ENCODE results near the gene STARD6. TPM values are rescaled to one million over a fixed set of nuclear protein-coding genes. Genes with fewer than 3 reads are reported as not detected.
"Not testable (repeated sequence)": the region's sequence is repeated elsewhere in the genome, so short reads cannot be mapped to it uniquely, and the experiment has no call there.

Gene STARD6
- total RNA-seq, 4 donors from 2014 or later = not detected

DNA sequence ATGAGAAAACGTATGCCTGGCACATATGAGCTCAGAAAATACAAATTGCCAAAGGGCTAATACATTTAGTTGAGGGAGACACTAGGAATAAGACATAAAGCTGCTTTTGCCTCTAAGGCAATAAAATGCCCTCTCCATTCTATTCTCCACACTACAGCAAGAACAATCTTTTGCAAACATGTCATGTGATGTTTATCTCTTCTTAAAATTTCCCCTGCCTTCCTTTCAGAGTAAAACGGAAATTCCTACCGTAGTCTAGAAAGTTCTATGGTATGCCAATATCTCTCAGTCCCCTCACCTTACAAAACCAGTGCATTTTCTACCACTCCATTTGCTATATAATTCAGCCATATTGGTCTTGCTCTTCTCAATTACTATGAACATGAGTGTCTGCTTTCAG is 33.2 kb upstream of the STARD6 start:
- Histone ChIP-seq H3K4me1 (no peaks in the 10 kb centered on the region), H3K9me3 (no peaks in the 10 kb centered on the region), H3K36me3 (no peaks in the 10 kb centered on the region), H3K27me3 (no peaks in the 10 kb centered on the region), H3K4me3 (no peak overlapping the region), H3K27ac (no peak overlapping the region)
- TF ChIP-seq EP300 (IDR thresholded peaks at IDR 0.05) (no peak), POLR2AphosphoS5 (IDR thresholded peaks at IDR 0.05) (no peak), POLR2A (IDR thresholded peaks at IDR 0.05) (no peak)
- TF ChIP-seq, protein P1, sequence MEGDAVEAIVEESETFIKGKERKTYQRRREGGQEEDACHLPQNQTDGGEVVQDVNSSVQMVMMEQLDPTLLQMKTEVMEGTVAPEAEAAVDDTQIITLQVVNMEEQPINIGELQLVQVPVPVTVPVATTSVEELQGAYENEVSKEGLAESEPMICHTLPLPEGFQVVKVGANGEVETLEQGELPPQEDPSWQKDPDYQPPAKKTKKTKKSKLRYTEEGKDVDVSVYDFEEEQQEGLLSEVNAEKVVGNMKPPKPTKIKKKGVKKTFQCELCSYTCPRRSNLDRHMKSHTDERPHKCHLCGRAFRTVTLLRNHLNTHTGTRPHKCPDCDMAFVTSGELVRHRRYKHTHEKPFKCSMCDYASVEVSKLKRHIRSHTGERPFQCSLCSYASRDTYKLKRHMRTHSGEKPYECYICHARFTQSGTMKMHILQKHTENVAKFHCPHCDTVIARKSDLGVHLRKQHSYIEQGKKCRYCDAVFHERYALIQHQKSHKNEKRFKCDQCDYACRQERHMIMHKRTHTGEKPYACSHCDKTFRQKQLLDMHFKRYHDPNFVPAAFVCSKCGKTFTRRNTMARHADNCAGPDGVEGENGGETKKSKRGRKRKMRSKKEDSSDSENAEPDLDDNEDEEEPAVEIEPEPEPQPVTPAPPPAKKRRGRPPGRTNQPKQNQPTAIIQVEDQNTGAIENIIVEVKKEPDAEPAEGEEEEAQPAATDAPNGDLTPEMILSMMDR (IDR thresholded peaks at IDR 0.05) = no peak
- DNase-seq (ENCODE audit: low spot score in 2 of 2) = no peak
- WGBS = 65% methylated on average over 3 of the region's 3 CpGs

DNA sequence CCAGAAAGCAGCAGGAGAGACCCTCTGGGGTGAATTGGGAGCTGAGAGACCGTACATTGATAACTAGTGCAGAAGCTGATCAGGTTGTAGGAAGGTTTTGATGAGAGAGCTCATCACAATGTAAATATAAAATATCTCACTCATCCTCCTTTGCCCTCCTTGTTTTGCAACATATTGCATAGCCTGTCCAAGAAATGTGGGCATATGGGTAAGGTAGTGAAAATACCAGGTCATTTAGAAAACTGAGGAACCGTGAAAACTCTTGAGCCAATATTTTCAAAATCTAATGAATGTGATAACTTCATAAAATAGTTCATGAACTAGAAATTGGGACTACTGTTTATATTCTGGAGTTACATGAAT is 31.5 kb upstream of the STARD6 start:
- 42% methylated on average over 2 of the region's 2 CpGs for WGBS
- H3K36me3 ChIP-seq = no peaks in the 10 kb centered on the region
- H3K4me1 ChIP-seq = no peaks in the 10 kb centered on the region
- H3K9me3 ChIP-seq = no peaks in the 10 kb centered on the region
- no peak overlapping the region for H3K4me3 ChIP-seq
- DNase-seq (ENCODE audit: low spot score in 2 of 2) = no peak
- no peaks in the 10 kb centered on the region for H3K27me3 ChIP-seq
- H3K27ac ChIP-seq = no peak overlapping the region
- TF ChIP-seq POLR2A (IDR thresholded peaks at IDR 0.05) (no peak), POLR2AphosphoS5 (IDR thresholded peaks at IDR 0.05) (no peak), EP300 (IDR thresholded peaks at IDR 0.05) (no peak)
- TF ChIP-seq, protein P1 (IDR thresholded peaks at IDR 0.05) = no peak

DNA sequence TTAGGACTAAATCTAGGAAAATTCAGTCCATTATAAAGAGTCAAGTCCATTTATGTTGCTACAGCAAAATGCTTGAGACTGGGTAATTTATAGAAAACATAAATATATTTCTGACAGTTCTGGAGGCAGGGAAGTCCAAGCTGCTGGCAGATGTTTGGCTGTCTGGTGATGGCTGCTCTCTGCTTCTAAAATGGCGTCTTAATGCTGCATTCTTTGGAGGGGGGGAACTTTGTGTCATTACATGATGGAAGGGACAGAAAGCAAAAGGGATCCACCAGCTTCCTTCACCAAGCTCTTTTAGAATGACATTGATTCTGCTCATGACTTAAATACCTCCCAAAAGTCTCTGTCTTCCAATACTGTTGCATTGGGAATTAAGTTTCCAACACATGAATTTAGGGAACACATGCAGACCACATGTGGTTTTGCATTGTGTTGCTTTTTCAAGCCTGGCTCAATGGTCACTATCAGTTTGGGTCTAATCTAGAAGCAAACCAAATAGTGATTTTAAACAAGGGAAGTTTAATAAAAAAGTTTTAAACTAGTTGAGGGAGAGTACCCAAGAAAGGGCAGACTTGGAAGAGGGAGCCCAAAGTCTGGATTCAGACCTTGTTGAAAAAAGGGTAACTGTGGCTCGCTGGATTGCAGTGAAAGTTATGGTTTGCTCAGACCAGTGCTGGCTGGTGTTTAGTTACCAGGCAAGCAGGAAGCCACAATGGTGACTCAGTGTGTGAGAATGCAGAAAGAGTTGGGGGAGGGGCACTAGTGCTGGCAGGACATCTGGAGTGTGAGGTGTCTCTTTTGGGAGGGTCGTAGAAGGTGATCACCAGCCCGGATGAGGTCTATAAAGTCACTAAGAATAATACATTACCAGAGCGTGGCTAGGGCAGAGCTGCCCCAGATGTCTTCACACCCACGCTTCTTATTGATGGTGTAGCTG is 30.8 kb upstream of the STARD6 start:
- Histone ChIP-seq H3K36me3 (no peaks in the 10 kb centered on the region), H3K27me3 (no peaks in the 10 kb centered on the region), H3K4me3 (no peak overlapping the region), H3K27ac (no peak overlapping the region), H3K4me1 (no peaks in the 10 kb centered on the region), H3K9me3 (no peaks in the 10 kb centered on the region)
- no peak for TF ChIP-seq EP300 (IDR thresholded peaks at IDR 0.05)
- no peak for TF ChIP-seq POLR2AphosphoS5 (IDR thresholded peaks at IDR 0.05)
- TF ChIP-seq, protein P1 (IDR thresholded peaks at IDR 0.05) = no peak
- no peak for TF ChIP-seq POLR2A (IDR thresholded peaks at IDR 0.05)
- DNase-seq (ENCODE audit: low spot score in 2 of 2) = no peak
- WGBS = 49% methylated on average over 6 of the region's 6 CpGs

DNA sequence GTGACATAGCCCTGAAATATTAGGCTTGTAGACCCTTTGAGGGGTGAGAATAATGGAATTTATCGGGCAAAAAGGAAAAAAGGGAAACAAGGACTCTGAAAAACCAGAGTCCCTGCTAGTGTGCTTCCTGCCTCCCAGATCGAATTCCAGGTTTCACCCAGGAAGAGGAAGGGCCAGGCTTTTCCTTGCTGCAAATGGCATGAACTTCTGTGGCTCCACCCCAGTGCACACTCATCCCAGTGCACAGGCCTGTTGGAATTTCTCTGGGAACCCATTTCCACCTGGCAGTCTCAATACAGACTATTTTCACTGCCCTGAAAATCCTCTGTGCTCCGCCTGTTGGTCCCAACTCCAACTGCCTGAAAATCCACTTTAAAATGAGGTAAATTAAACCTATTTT is 30.0 kb upstream of the STARD6 start:
- DNase-seq (ENCODE audit: low spot score in 2 of 2) = no peak
- 88% methylated on average over 3 of the region's 3 CpGs for WGBS
- Histone ChIP-seq H3K27me3 (no peaks in the 10 kb centered on the region), H3K4me1 (no peaks in the 10 kb centered on the region), H3K27ac (no peak overlapping the region), H3K36me3 (no peaks in the 10 kb centered on the region), H3K9me3 (no peaks in the 10 kb centered on the region), H3K4me3 (no peak overlapping the region)
- TF ChIP-seq, protein P1 (IDR thresholded peaks at IDR 0.05) = no peak
- no peak for TF ChIP-seq POLR2AphosphoS5 (IDR thresholded peaks at IDR 0.05)
- no peak for TF ChIP-seq POLR2A (IDR thresholded peaks at IDR 0.05)
- TF ChIP-seq EP300 (IDR thresholded peaks at IDR 0.05) = no peak

DNA sequence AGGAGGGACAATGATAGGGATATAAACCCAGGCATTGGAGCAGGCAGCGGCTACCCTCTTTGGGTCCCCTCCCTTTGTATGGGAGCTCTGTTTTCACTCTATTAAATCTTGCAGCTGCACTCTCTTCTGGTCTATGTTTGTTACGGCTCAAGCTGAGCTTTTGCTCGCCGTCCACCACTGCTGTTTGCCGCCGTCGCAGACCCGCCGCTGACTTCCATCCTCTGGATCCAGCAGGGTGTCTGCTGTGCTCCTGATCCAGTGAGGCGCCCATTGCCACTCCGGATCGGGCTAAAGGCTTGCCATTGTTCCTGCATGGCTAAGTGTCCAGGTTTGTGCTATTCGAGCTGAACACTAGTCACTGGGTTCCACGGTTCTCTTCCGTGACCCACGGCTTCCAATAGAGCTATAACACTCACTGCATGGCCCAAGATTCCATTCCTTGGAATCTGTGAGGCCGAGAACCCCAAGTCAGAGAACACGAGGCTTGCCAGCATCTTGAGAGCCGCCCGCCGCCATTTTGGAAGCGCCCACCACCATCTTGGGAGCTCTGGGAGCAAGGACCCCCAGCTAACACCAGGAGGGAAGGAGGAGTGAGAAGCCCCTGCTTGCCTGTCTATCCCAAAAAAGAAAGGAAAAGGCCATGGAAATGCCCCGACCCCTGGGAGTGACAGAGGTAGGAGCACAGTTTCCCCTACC is 29.3 kb upstream of the STARD6 start:
- not testable (repeated sequence) for H3K36me3 ChIP-seq; H3K4me3 ChIP-seq; H3K27me3 ChIP-seq; H3K4me1 ChIP-seq; H3K9me3 ChIP-seq; DNase-seq (ENCODE audit: low spot score in 2 of 2); H3K27ac ChIP-seq
- WGBS = 93% methylated on average over 23 of the region's 23 CpGs
